Left renal pelvis (tissue), 4 donors: ENCODE data around the gene SRSF3. TPM values are rescaled to one million over a fixed set of nuclear protein-coding genes. Genes with fewer than 3 reads are reported as not detected.
"Not testable (repeated sequence)": the region's sequence is repeated elsewhere in the genome, so short reads cannot be mapped to it uniquely, and the experiment has no call there.

Source experiments
- DNase-seq, 4 donors: peaks; one replicate each; pipeline ENCODE4 v3.0.0-alpha.2; 2013; ENCODE audit warnings: low read depth in 4 of 4, low spot score in 3 of 4
- polyA plus RNA-seq, 4 donors: library from polyadenylated mRNA; unstranded; fragments of 120-200 nt; gene quantifications; one replicate each; pipeline ENCODE4 v1.2.1, GENCODE V29; 2013; ENCODE audit not compliant: insufficient read length in 4 of 4

Gene SRSF3
- polyA plus RNA-seq, 4 donors = 447 to 644 (median 591) TPM

DNA sequence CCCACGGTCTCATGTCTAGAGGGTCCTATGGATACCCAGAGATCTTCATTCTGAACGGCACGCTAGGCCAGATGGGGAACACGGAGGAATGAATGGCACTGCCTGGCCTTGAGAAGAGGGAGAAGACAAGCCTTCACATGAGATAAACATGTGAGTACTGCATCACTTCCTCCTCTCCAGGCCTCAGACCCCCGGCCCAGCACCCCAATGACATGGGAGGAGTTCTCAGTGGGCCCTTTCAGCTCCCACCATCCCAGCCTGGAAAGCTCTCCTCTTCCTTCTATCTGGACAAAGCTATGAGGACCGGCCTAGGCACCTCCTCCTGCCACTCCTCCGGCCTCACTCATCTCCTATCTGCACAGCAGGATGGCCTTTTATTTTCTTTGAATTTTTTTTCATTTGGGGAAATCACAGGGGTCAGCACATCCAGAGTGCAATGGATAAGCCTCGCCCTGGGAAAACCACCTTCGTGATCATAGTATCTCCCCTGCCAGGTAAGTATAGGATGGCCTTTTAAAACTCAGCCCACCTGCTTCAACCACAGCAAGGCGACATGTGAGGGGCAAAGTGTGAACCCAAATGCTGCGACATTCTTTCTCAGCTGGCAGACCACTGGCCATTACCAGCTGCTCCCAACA, 45.1 kb downstream of the SRSF3 start:
- no peak for DNase-seq

DNA sequence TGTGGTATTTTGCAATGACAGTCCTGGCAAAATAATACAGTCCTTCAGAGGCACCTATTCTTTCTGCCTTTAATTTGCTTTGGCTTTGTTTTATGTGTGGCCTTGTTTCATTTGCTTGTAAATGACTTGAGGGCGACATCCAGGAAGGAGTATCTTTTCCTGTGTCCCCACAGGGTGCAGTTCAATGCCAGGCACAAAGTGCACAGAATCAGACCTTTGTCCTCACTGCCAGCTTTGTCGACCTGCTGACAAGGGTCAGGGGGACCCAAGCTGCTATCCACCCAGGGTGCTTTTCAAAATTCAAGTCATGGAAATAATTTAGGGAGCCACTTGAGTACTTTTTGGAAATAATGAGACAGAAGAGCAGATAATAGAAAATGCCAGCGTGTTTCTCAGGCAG, 47.4 kb downstream of the SRSF3 start:
- DNase-seq = no peak

DNA sequence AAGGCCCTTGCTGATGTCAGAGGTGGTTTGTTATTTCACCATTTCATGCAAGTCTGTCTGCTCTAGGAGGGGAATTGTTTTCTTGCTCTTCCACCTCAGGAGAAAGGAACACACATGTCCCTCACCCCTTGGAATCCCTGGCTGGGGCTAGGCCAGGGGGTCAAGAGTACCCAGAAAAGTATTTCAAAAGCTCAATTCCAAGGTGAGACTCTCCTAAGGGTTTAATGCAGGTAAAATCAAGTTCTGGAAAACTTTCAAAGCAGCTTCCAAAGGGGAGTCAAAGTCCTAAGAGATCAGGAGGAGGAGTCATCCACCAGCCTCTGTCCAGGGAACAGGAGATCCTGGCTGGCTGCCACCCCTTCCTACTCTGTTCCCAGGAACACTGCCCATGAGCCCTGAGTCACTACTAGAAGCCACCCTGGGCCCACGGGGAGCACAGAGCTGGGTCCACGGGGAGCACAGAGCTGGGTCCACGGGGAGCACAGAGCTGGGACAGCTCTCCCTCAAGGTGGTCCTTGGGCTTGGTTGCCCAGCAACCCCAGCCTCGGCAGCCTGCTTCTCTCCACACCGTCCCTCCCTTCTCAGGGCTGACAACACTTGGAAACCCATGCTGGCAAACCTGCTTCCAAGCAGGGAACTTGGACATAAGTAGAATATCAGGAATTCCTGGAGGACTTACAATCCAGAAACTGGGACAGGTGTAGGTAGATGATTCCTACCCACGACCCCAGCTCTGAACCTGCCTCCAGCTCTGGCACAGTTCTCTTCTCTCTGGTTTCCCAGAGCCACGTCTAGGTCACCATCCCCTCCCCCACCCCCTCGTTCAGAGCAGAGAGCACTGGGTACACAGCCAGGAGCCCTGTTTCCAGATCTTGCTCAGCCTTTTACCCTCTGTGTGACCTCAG, 49.0 kb downstream of the SRSF3 start:
- no peak for DNase-seq

DNA sequence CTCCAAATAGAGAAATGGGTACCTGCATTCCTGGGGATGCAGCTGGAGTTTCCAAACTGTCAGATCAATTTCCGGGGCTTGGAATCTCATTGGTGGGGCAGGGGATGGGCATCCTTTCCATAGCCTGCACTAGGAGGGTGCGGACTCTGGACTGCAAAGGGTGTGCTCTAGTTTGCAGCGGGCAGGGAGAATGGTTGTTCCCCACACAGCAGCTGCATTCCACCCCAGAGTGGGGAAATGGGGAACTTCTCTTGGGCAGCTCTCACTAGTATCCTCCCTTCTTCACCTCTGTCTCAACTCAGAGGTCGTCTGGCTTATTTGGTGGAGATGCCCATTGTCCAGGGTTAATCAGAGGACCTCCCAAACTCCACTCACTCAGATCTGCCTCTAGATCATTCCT, 49.8 kb downstream of the SRSF3 start:
- no peak for DNase-seq

DNA sequence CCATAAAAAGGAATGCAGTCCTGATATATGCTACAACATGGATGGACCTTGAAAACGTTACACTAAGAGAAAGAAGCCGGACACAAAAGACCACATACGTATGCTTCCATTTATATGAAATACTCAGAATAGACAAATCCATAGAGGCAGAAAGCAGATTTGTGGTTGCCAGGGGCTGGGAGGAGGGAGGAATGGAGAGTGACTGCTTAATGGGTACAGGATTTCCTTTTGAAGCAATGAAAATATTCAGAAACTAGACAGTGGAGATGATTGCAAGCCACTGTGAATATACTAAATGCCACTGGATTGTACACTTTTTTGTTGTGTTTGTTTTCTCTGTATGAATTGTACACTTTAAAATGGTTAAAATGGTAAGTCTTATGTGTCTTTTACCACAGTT, 54.9 kb downstream of the SRSF3 start:
- no peak for DNase-seq

DNA sequence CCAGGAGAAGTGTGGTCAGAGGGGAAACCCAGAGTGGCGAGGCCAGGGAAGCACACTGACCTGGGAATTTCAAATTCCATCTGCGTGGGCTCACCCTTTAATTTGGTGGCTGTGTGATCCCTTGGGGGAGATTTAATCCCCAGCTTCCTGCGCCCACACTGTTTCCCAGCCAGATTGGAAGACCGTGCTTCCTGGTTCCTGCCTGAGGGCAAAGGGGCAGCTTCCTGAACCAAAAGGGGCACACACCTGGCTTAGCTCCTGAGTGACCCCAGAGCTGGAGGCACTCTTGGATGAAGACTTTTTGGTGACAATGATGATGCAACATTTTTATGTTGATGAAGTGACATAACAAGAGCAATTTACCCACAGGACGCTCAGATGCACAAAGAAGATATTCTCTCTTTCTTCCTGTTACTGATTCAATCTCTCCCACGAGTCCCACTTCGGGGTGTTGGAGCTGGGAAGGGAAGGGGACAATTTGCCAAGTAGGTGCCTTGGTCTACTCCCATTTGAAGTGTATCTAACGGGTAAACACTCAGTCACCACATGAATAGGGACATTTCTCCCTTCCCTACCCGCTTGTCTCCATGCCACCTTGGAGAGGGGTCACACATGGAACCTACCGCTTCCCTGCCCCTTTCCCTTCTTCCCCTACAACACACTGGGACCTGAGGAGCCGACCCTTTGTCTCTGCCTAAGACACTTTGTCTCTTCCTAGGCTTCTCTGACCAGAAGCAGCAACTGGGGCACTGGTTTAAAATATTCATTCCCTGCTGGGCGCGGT, 55.7 kb downstream of the SRSF3 start:
- DNase-seq = no peak

DNA sequence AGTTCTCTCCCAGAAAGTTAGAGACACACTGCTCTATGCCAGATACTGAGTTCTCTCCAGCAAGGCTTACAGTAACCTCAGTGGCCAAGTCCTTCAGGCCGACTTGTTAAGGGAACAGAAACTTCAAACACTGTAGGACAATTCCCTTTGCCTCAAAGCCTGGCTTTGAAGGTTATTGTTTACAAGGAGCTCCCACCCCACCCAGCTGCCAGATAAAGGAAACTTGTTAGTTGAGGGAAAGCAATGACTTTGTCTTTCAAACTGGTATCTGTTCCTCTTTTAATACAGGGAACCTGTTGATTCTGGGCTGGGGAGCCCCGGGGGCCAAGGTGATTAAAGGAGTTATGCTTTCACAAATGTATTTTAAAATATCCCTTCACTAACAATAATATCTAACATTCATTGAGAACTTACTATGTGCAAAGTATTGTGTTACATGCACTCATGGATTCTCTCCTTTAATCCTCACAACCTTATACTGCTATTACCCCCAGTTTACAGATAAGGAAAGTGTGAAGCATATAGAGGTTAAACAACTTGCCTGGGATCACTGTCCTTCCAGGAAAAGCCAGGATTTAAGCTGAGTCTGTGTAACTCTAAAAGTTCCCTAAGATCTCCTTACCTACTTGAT, 56.8 kb downstream of the SRSF3 start:
- DNase-seq = no peak

DNA sequence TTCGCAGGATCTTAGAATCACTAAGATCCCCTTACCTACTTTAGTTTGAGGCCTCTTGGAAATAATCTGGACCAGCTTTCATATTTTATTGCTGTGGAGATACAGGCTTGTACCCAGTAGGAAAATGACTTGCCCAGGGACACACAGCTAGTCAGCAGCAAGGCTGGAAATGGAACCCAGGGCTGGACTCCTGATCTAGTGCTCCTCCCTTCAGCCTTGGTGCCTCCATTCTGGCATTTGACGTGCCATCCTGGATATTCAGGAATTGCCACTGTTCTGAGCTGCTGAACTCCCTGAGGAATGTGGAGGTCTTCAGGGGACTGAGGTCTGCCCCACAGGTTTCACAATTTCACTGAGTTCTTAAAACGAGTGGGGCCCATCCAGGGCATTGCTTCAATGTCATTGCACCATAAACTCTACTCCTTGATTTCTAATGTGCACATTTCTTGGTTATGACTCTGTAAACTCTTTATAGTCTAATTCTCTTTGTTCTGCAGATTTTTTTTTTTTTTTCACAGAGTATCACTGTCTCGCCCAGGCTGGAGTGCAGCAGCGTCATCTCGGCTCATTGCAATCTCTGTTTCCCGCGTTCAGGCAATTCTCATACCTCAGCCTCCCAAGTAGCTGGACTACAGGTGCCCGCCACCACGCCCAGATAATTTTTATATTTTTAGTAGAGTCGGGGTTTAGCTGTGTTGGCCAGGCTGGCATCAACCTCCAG, 57.7 kb downstream of the SRSF3 start:
- DNase-seq = no peak

DNA sequence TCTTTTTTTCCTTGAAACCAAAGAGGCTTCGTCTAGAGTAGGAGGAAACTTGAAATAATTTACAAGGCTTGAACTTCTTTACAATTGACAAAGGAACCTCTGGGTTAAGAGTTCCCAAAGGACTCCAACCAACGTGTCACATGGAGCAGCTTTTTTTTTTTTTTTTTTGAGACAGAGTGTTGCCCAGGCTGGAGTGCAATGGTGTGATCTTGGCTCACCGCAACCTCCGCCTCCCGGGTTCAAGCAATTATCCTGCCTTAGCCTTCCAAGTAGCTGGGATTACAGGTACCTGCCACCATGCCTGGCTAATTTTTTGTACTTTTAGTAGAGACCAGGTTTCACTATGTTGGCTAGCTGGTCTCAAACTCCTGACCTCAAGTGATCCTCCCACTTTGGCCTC, 60.3 kb downstream of the SRSF3 start:
- not testable (repeated sequence) for DNase-seq

Other genes with a start within 250 kb of the SRSF3 start
- under 1 TPM in 3 of 4 donors, not detected in 1; 0.10 to 0.36 (median 0.11) TPM for gene ETV7, start 206.7 kb upstream of the SRSF3 start, polyA plus RNA-seq
- gene PXT1, start 151.5 kb upstream of the SRSF3 start, polyA plus RNA-seq = under 1 TPM in 2 of 4 donors, not detected in 2; 0.10 to 0.15 TPM
- 10 to 100 TPM; 46.7 to 85.6 (median 52.5) TPM for gene KCTD20, start 151.4 kb upstream of the SRSF3 start, polyA plus RNA-seq
- 10 to 100 TPM; 47.6 to 58.2 (median 53.8) TPM for gene STK38, start 46.9 kb upstream of the SRSF3 start, polyA plus RNA-seq
- 10 to 100 TPM in 3 of 4 donors, 1 to 10 TPM in 1; 9.2 to 26.4 (median 16.3) TPM for gene CDKN1A, start 84.4 kb downstream of the SRSF3 start, polyA plus RNA-seq
- under 1 TPM in 3 of 4 donors, not detected in 1; 0.04 to 0.09 (median 0.08) TPM for gene RAB44, start 103.5 kb downstream of the SRSF3 start, polyA plus RNA-seq
- gene CPNE5, start 245.1 kb downstream of the SRSF3 start, polyA plus RNA-seq = 10 to 100 TPM in 3 of 4 donors, 1 to 10 TPM in 1; 7.7 to 15.0 (median 11.8) TPM